Measurements from ENCODE around the gene GTF3C5. TPM values are rescaled to one million over a fixed set of nuclear protein-coding genes. Genes with fewer than 3 reads are reported as not detected.

Gene GTF3C5
- total and polyA plus RNA-seq, 9 of the 15 experiments (the other 6 are each of a cell fraction or from before 2014, with no cell fraction given), result 3.8 to 118 (median 83.7) TPM

DNA sequence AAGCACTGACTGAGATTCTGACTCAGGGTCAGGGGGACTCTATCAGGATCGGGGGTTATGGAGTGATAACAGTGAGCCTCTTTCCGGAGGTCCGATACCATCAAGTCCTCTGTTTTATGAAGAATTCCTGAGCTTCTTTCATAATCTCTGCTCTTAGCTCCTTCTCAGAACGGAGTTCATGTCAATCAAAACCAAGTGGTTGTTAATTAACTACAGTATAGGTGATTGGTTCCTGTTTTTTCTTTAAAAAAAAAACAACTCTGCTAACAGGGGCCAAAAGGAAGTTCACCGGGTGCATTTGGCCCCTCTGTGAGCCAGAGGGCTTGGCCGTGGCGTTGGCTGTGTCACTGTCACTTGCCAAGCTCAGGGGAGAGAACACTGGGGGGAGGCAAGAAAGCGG is 48.3 kb upstream of the GTF3C5 start (continued):
- TF ChIP-seq, protein P1, sequence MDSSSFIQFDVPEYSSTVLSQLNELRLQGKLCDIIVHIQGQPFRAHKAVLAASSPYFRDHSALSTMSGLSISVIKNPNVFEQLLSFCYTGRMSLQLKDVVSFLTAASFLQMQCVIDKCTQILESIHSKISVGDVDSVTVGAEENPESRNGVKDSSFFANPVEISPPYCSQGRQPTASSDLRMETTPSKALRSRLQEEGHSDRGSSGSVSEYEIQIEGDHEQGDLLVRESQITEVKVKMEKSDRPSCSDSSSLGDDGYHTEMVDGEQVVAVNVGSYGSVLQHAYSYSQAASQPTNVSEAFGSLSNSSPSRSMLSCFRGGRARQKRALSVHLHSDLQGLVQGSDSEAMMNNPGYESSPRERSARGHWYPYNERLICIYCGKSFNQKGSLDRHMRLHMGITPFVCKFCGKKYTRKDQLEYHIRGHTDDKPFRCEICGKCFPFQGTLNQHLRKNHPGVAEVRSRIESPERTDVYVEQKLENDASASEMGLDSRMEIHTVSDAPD (CRISPR knock-in tag; IDR thresholded peaks at IDR 0.05), result no peak
- TF ChIP-seq ZNF175 (CRISPR knock-in tag; IDR thresholded peaks at IDR 0.05; ENCODE audit: low read depth) (no peak), HNRNPK (IDR thresholded peaks at IDR 0.05; ENCODE audit: low read depth, low read length, poor library complexity, severe bottlenecking) (no peak), RFX7 (CRISPR knock-in tag; IDR thresholded peaks at IDR 0.05) (no peak)
- TF ChIP-seq, protein P2, sequence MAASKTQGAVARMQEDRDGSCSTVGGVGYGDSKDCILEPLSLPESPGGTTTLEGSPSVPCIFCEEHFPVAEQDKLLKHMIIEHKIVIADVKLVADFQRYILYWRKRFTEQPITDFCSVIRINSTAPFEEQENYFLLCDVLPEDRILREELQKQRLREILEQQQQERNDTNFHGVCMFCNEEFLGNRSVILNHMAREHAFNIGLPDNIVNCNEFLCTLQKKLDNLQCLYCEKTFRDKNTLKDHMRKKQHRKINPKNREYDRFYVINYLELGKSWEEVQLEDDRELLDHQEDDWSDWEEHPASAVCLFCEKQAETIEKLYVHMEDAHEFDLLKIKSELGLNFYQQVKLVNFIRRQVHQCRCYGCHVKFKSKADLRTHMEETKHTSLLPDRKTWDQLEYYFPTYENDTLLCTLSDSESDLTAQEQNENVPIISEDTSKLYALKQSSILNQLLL (CRISPR knock-in tag; IDR thresholded peaks at IDR 0.05; ENCODE audit: borderline replicate concordance), result no peak

DNA sequence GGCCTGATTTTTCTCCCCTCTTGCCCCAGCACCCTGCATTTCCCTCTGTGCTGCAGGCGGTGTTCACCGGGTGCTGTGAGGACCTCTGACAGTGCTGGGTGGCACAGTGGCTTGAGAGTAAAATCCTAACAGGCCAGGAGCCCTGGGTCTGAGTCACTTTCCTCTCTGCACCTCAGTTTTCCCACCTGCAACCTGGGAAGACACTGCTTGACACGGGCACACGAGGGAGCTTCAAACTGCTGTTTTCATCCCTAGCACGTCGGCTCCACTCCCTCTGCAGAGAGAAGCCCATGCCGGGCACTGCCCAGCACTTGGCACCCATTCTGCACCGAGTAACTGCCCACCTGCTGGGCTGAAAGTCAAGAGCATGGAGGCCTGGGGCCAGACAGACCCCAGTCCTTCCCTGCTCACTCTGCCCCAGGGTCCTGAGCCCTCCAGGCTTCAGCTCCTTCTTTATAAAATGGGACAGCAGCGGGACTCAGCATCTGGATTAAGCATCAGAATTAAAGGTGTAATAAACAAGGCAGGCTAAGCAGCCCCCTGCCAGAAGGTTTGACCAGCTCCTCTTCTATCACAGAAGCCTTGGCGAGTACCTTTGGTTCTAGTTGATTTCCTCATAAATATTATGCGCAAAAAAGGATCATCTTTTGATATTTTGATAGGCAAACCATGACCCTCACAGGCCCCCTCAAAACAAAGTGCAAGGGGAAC is 47.2 kb upstream of the GTF3C5 start:
- Histone ChIP-seq H3K4me1 (replicated peaks in 1 of 2; ENCODE audit: control insufficient read depth in 2 of 2, insufficient read depth in 2 of 2, low read length in 2 of 2) (peaks cover 45 to 71% of the 10 kb centered on the region in 2 experiments), H3K79me2 (ENCODE audit: control insufficient read depth, insufficient read depth, low read length) (peaks cover 85% of the 10 kb centered on the region), H3K9me1 (ENCODE audit: control insufficient read depth, insufficient read depth, low read length) (peaks cover 4% of the 10 kb centered on the region), H3K4me3 (peak overlapping the region; percentile 27; the same call in 1 of the 2 replicates), H2AFZ (ENCODE audit: low read depth, low read length) (no peak overlapping the region), H3K9me3 (replicated peaks; ENCODE audit: control insufficient read depth, insufficient read depth, low read depth, low read length) (no peaks in the 10 kb centered on the region), H3K9ac (ENCODE audit: insufficient read depth in 1 of 2, low read depth in 2 of 2, low read length in 2 of 2) (peak overlapping the region; percentile 73 to 87), H3K4me2 (ENCODE audit: insufficient read depth, low read length) (peak overlapping the region; percentile 83), H3K27ac (ENCODE audit: extremely low read depth, low read depth, low read length) (peak overlapping the region; percentile 85), H4K20me1 (replicated peaks; ENCODE audit: control insufficient read depth, insufficient read depth, low read length) (no peaks in the 10 kb centered on the region), H3K36me3 (ENCODE audit: control insufficient read depth, insufficient read depth, low read length) (peaks cover 46% of the 10 kb centered on the region), H3K27me3 (ENCODE audit: control insufficient read depth in 2 of 2, insufficient read depth in 2 of 2, low read length in 2 of 2) (no peaks in the 10 kb centered on the region)
- in situ Hi-C loops (cut with MboI), result no loop called here
- ChIA-PET CTCF (ENCODE audit: low intra/inter-chr PET ratio) (no interaction called here), POLR2A (interaction anchor here (0.7 to 2.2 kb wide), 4 partner anchors 10 to 348 kb away, joined by 3 to 12 read pairs (median 8); no protein-coding TSS in a partner anchor)
- ATAC-seq, result no peak
- 34% methylated on average over 11 of the region's 11 CpGs for WGBS (ENCODE audit: insufficient coverage, low coverage, missing lambda C conversion rate)
- intact Hi-C loops (cut with micrococcal nuclease), result loop anchor here (2.0 kb wide), 1 partner anchor 21 kb away; no protein-coding TSS in a partner anchor
- peak; percentile 6 for FAIRE-seq
- no peak for DNase-seq (ENCODE audit: extremely low read depth in 1 of 4, low spot score in 3 of 4)
- no TSS peak for BruUV-seq (replicated peaks)
- TF ChIP-seq, protein P3, sequence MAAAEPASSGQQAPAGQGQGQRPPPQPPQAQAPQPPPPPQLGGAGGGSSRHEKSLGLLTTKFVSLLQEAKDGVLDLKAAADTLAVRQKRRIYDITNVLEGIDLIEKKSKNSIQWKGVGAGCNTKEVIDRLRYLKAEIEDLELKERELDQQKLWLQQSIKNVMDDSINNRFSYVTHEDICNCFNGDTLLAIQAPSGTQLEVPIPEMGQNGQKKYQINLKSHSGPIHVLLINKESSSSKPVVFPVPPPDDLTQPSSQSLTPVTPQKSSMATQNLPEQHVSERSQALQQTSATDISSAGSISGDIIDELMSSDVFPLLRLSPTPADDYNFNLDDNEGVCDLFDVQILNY (CRISPR knock-in tag; IDR thresholded peaks at IDR 0.05), result no peak
- TF ChIP-seq, protein P4, sequence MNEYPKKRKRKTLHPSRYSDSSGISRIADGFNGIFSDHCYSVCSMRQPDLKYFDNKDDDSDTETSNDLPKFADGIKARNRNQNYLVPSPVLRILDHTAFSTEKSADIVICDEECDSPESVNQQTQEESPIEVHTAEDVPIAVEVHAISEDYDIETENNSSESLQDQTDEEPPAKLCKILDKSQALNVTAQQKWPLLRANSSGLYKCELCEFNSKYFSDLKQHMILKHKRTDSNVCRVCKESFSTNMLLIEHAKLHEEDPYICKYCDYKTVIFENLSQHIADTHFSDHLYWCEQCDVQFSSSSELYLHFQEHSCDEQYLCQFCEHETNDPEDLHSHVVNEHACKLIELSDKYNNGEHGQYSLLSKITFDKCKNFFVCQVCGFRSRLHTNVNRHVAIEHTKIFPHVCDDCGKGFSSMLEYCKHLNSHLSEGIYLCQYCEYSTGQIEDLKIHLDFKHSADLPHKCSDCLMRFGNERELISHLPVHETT (CRISPR knock-in tag; conservative IDR thresholded peaks at IDR 0.05 in 1 of 2, IDR thresholded peaks at IDR 0.05 in 1 of 2), result 0 out of 4 replicates have a peak, but pooled peaks of 1 of the 2 experiments have one; percentile 17
- TF ChIP-seq HNRNPL (IDR thresholded peaks at IDR 0.05; ENCODE audit: low read depth, low read length) (no peak), PTBP1 (IDR thresholded peaks at IDR 0.05; ENCODE audit: low read depth, low read length) (no peak), SNRNP70 (optimal IDR thresholded peaks at IDR 0.05; ENCODE audit: low read depth, low read length) (no peak), ZNF324 (CRISPR knock-in tag; IDR thresholded peaks at IDR 0.05) (no peak), ZBTB1 (CRISPR knock-in tag; IDR thresholded peaks at IDR 0.05; ENCODE audit: borderline replicate concordance, low read depth) (no peak), PHF8 (IDR thresholded peaks at IDR 0.05; ENCODE audit: borderline replicate concordance, low read length) (0 out of 2 replicates have a peak, but pooled peaks have one; percentile 1), HDAC1 (IDR thresholded peaks at IDR 0.05) (0 out of 4 replicates have a peak, but pooled peaks of 1 of the 2 experiments have one; percentile 14)
